GM21381 (cell line): ENCODE data around the gene TNFRSF1A.
"Not testable (repeated sequence)": the region's sequence is repeated elsewhere in the genome, so short reads cannot be mapped to it uniquely, and the experiment has no call there.

Experiments used
- ATAC-seq: cut with Tn5 transposase; IDR thresholded peaks from one replicate; pipeline ENCODE4 v1.9.1; 2021; ENCODE audit warnings: mild to moderate bottlenecking, moderate library complexity; ENCODE audit not compliant: unreplicated experiment

Gene TNFRSF1A

DNA sequence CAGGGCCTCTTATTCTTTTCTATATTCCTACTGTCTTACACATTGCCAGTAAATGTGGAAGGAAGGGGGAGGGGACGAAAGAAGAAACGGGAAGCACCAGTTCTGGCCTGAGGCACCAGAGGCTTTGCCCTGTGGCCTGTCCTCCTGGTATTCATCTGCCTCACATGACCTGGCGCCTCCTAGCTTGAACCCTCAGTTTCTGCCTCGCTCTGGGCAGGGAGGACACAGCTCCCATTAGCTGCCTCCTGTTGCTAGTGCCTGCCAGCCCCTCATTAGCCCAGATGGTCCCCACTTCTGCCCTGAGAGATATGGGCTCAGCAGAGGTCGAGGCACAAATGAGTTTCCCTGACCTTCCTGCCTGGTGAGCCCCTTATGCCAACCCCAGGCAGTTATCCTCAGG is 34.3 kb downstream of the TNFRSF1A start:
- ATAC-seq: no peak

DNA sequence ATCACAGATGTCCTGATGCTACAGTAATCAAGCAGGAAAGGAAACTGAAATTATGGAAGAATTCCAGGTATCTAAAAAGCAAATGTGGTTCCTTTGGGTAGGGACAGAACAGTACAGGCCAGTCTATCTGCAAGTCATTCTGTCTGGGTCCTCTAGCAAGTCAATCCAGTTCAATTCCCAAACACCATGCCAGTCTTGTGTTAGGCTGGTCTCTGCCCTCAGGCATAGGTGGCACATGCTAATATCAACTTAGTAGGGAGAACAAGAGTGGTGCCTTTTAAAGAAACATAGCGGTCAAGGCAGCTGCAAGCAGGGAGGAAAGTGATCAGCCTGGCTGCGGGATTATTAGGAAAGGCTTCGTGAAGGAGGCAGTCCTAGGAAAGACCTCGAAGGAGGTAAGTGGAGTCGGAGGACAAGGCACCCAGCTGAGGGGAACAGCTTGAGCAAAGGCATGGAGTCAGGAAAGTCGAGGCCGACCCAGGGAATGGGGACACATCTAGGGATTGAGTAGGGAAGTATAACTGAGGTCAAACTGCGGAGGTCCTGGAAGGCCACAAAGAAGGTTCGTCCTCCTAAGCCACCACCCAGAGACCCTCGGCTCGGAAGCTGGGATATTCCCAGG is 35.2 kb downstream of the TNFRSF1A start:
- ATAC-seq: no peak

DNA sequence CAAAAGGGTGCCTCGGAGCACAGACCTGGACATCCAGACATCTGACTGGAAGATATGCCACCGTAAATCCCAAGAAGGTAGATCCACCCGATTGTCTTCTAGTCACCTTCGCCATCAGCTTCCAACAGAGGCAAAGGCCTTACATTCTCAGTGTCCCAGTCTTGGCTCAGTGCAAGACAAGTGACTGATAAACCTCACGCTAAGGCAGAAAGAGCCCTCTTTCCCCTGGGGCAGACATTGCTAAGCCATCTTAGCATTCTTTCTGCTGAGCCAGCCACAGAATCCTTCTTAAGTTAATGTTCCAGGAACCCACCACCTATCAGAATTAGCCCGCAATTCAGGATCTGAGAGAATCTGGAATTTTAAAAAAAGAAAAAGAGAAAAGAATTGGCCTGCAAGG is 35.7 kb downstream of the TNFRSF1A start:
- no peak for ATAC-seq

DNA sequence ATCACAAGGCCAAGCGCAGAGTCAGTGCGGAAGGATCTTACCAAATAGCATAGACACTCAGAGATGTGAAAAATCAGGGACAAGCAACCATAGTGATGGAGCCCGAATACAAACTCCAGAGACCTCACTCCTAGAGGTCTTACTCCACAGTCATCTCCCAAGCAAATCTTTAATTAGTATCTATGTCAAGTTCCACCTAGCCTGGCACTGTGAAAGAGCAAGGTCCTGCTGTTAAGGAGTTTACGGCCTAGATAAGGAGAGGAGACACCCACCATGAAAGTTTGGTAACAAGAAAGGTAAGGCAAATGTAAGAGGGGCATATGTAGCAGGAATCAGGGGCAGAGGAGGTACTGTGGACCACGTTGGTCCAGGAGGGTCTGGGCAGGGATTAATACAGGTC is 38.8 kb downstream of the TNFRSF1A start:
- ATAC-seq: no peak

DNA sequence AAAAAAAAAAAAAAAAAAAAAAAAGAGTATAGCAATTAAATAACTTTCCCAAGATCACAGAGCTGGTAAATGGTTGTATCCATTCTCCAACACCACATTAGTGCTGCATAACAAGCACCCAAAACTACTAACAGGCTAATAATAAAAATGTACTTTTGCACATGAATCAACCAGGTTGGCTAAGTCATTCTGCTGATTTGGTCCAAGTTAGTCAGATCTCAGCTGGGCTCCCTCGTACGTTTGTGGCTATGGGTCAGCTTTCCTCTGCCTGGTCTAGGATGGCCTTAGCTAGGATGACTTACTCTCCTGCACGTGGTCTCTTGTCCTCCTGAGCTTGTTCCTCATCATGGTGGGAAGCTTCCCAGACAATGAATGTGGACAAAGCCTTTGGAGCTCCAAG is 39.3 kb downstream of the TNFRSF1A start:
- no peak for ATAC-seq

DNA sequence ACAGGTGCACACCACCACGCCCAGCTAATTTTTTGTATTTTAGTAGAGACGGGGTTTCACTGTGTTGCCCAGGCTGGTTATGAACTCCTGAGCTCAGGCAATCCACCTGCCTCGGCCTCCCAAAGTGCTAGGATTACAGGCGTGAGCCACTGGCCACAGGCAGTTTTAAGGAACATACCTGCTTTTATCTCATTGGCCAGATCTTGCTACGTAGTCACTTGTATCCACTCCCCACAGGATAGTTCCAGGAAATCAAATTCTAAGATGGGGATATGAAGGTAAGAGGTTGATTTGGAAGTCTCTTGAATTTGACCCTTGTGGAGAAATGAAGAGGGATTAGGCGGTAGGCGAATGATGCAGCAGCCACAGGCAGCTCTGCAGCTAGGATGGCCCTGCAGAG is 40.2 kb downstream of the TNFRSF1A start:
- no peak for ATAC-seq

DNA sequence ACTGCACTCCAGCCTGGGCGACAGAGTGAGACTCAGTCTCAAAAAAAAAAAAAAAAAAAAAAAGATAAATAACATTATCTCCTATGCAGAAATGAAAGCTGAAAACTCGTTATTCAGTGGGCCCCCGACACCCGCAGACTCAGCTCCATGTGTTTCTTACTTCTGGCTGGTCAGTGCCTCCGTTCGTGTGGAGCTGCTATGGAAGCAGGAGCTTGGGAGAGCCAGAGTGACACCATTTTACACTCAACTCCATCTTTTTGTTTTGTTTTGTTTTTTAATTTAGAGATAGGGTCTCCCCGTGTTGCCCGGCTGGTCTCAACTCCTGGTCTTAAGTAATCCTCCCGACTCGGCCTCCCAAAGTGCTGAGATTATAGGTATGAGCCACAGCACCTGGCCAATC is 44.7 kb downstream of the TNFRSF1A start:
- no peak for ATAC-seq

DNA sequence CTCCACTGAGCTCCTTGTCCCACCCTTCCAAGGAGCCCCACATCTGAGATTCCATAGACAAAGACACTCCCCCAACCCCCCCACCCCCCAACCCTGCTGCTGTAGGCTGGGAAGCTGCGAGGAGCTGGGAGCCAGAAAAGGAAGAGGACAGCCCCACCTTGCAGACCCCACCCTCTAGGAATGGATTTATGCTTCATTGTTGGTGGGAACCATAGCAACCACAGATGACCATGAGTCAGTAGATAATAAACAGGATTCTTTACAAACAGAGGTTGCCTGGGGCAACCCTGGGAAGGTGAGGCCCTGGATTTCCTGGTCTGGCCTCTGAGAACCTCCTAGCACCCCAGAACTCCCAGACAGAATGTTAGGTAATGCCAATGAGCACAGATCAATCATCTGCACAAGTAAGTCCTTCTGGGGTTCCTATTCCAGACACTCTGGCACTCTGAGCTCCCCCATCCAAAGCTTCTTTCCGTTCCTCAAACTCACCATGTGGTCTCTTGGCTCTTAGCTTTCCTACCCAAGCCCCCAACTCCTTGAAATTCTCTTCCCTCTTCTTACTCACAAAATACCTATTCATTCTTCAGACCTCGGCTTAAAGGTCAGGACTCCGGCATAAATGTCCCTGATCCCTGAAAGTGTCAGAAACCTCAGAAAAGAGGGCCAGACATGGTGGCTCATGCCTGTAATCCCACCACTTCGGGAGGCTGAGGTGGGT is 46.6 kb downstream of the TNFRSF1A start:
- ATAC-seq: no peak

DNA sequence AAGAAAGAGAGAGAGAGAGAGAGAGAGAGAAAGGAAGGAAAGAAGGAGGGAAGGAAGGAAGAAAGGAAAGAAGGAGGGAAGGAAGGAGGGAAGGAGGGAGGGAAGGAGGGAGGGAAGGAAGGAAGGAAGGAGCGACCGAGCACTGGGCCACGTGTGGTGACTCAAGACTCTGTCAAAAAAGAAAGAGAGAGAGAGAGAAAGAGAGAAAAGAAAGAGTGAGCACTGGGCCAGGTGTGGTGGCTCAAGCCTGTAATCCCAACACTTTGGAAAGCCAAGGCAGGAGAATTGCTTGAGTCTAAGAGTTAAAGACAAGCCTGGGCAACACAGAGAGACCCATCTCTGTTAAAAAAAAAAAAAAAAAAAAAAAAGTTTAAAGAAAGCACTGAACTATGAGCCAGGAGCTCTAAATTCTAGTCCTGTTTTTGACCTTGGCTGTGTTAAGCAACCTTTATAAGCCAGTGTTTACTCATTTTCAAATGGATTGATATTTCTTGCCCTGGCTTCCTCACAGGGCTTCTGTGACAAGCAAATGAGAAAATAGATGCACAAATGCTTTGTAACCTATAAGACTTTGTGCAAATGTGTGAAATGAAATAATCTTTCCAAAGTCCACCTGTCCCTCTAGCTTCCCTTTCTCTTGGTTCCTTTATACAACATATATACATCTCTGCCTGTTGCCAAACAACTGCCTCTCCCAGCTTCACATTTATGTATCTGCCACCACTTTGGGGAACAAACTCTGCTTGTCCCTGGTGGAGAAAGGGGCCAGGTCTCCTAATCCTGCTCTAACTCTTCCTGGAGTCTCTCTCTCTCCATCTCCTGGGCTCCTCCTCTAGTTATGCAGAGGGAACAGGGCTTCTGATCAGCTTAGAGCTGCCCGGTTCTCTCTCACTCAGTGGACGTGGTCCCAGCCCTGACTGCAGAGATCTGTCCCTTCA is 47.5 kb downstream of the TNFRSF1A start:
- ATAC-seq: no peak

DNA sequence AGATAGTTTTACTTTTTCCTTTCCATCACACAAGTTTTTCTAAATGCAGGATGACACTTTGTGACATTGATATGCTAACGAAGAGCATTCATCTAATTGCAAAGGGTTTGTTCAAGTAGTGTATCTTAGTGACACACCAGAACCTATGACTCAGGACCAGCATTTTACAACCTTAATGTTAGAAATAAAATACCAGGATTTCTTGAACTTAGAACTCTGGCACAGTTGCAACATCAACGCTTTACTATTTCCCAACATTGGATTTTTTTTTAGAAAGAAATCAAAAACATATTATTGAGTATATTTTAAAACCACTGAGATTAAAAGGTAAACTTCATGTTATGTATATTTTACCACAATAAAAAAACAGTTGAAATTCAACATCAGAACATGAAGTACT is 49.3 kb downstream of the TNFRSF1A start:
- ATAC-seq: no peak

DNA sequence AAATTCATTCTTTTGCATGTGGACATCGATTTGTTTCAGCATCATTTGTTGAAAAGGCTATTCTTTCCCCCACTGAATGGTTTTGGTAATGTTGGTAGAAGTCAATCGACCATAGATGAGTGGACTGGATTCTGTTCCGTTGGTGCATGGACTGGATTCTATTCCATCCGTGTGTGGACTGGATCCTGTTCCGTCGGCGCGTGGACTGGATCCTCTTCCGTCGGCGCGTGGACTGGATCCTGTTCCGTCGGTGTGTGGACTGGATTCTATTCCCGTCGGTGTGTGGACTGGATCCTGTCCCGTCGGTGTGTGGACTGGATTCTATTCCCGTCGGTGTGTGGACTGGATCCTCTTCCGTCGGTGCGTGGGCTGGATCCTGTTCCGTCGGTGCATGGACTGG is 52.0 kb downstream of the TNFRSF1A start:
- not testable (repeated sequence) for ATAC-seq

DNA sequence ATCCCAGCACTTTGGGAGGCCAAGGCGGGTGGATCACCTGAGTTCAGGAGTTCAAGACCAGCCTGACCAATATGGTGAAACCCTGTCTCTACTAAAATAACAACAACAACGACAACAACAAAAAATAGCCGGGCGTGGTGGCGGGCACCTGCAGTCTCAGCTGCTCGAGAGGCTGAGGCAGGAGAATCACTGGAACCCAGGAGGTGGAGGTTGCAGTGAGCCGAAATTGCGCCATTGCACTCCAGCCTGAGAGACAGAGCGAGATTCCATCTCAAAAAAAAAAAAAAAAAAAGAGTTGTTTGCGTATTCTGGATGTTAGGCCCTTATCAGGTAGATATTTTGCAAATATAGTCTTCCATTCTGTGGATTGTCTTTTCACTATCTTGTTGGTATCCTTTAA is 52.8 kb downstream of the TNFRSF1A start:
- not testable (repeated sequence) for ATAC-seq

DNA sequence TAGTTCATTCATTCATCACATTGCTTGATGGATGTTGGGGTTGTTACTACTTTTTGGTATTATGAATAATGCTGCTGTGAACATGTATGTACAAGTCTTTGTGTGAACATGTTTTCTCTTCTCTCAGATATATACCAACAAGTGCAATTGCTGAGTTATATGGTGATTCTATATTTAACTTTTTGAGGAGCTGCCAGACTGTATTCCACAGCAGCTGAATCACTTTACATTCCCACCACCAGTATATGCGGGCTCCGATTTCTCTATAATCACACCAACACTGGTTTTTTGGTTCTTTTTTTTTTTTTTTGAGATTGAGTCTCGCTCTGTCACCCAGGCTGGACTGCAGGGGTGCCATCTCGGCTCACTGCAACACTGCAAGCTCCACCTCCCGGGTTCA is 53.6 kb downstream of the TNFRSF1A start:
- no peak for ATAC-seq

DNA sequence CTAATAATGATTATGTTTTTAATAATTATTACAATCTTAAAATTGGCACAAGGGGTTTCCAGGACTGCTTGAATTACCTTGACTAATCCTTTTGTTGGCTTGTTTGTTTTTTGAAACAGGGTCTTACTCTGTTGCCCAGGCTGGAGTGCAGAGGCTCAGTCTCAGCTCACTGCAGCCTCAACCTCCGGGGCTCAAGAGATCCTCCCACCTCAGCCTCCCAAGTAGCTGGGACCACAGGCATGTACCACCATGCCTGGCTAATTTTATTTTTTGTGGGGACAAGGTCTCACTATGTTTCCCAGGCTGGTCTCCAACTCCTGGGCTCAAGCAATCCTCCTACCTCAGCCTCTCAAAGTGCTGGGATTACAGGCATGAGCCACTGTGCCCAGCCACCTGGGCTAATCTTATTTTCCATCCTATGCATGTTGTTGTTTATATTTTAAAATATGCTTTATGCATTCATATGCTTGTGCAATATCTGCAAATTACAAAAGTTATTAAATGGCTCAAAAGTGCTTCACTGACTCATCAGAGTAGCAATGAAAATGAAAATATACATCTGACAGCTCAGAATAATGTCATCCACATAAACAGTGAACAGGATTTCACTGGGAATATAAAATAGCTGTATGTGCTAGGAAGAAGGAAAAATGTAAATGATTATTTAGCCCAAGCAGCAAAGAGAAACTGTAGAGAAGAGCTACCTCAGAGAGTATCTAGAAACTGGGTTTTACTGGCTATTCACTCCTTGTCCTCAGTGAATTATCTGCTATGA is 56.2 kb downstream of the TNFRSF1A start:
- no peak for ATAC-seq

DNA sequence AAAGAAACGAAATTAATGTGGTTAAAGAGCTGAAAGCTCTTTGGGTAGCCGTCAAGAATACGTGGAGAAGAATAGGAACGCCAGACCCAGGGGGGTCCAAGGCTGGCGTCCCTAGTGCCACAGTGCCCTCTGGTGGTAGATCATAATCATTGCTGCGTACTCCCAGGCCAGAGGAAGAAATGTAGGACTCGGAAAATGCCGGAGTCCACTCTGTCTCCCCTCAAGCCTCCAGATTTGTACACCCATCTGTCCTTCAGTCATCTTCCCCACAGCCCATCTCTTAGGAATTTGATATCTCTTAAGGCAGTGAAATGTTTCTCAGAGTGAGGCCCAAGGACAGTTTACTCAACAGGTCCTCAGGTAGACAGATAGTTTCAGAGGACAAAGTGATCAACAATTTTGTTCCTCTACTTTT is 56.8 kb downstream of the TNFRSF1A start:
- ATAC-seq: no peak

DNA sequence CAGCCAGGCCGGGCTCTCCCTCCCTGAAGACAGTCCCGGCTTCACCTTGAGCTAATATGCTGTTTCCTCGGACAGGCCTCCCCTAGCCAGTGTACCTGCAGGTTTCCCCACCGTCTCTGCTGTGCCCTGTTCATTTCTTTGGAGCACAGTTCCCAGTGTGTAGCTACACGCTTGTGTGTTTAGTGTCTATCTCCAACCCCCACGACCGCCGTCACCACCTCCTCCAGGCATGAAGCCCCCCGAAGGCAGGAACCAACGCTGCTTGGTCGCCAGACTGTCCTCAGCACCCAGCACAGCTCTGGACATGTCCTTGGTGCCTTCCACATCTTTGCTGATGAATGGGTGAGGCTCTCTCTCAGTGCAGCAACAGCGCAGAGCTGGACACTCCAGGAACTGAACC is 57.6 kb downstream of the TNFRSF1A start:
- no peak for ATAC-seq

DNA sequence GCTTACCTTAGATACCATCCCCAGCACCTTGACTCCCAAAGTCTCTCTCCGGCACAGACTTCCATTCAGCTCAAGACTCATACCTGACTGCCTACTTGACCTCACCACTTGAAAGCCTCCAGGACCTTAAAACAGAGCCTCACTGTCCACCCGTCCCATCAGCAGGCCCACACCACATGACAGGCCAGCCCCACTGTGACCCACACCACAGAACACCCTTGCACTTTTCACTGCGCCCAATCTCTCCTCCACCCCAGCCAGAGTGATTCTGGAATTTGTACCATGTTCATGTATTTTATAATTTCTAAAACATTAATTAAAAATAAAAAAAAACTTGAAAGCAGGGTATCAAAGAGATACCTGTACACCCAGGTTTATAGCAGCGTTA is 59.4 kb downstream of the TNFRSF1A start:
- no peak for ATAC-seq

DNA sequence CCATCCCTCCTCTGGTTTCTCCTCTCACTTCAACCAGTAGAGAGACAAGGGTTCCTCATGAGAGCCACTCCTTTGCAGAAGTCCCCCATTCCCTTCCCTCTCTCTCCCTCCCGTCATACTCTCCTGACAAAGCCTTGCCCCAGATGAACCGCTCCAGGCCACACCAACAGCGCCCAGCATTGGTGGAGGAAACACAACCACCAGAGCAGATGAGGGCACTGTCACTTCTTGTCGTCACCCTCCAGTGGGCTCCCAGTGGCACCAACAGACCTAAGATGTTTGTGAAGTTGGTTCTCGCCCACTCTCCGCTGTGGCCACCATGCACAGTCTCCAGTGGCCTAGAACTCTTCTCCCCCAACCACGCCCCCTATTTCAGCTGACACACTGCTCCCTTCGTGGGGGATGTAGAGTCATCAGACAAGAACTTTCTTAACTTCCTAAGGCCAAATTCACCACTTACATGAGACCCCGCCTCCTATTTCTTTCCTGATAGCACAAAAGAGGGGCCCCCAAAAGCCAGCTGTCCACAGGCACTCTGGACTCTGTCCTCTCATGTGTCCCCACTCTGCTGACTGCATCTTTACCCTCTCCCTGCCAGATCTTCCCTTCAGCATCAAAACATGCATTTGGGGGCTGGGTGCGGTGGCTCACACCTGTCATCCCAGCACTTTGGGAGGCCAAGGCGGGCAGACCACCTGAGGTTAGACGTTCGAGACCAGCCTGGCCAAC is 60.6 kb downstream of the TNFRSF1A start:
- ATAC-seq: no peak

DNA sequence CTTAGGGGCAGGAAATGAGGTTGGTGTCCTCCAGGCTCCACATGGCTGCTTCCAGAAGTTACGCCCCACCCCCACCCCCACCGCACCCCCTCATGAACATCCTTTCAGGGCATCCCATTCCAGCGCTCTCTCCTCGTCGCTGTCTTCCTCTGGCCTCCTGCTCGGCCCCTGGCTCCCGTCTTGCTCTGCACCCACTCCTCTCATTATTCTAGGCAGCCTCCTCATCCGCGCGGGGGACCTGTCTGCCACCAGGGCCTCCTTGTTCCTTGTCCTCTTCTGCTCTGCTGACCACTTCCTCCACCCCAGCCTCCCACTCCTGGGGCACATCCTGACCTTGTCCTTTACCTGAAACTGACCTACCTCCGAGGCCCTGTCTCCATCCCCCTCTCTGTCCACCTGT is 61.2 kb downstream of the TNFRSF1A start:
- ATAC-seq: no peak

DNA sequence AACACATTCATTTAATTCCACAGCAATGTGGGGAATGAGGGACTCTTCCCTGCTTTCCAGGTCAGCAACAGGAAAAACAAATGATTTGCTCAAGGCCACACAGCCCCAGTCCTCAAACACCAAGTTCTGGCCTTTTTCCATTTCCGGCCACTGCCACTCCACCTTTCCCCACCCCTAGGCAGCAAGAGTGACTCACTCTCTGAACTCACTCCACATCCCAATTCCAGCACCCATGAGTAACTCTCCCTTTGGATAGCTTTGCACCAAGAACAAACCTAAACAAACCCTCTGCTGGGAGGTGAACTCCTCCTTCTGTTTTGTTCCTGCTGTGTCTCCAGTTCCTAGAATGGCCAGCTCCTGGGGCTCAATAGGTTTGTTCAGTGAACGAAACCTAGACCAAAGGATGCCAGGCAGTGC is 61.8 kb downstream of the TNFRSF1A start:
- ATAC-seq: no peak
